ENCODE data around the gene BAMBI.

The BAMBI gene

DNA sequence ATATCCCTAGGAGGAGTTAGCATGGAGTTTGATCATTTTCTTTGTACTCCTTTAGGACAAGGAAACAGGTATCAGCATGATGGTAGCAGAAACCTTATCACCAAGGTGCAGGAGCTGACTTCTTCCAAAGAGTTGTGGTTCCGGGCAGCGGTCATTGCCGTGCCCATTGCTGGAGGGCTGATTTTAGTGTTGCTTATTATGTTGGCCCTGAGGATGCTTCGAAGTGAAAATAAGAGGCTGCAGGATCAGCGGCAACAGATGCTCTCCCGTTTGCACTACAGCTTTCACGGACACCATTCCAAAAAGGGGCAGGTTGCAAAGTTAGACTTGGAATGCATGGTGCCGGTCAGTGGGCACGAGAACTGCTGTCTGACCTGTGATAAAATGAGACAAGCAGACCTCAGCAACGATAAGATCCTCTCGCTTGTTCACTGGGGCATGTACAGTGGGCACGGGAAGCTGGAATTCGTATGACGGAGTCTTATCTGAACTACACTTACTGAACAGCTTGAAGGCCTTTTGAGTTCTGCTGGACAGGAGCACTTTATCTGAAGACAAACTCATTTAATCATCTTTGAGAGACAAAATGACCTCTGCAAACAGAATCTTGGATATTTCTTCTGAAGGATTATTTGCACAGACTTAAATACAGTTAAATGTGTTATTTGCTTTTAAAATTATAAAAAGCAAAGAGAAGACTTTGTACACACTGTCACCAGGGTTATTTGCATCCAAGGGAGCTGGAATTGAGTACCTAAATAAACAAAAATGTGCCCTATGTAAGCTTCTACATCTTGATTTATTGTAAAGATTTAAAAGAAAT is 4.8 kb downstream of the BAMBI start:
- TF ChIP-seq, protein P1, sequence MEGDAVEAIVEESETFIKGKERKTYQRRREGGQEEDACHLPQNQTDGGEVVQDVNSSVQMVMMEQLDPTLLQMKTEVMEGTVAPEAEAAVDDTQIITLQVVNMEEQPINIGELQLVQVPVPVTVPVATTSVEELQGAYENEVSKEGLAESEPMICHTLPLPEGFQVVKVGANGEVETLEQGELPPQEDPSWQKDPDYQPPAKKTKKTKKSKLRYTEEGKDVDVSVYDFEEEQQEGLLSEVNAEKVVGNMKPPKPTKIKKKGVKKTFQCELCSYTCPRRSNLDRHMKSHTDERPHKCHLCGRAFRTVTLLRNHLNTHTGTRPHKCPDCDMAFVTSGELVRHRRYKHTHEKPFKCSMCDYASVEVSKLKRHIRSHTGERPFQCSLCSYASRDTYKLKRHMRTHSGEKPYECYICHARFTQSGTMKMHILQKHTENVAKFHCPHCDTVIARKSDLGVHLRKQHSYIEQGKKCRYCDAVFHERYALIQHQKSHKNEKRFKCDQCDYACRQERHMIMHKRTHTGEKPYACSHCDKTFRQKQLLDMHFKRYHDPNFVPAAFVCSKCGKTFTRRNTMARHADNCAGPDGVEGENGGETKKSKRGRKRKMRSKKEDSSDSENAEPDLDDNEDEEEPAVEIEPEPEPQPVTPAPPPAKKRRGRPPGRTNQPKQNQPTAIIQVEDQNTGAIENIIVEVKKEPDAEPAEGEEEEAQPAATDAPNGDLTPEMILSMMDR (IDR thresholded peaks at IDR 0.05; ENCODE audit: low read depth, low read length, missing control alignments) = no peak
- no peak for DNase-seq (ENCODE audit: low read depth)

GRCh38 chr10:28684157-28684985 is 7.0 kb downstream of the BAMBI start:
- no peak for DNase-seq (ENCODE audit: low read depth)
- H3K4me3 ChIP-seq (ENCODE audit: low read depth, low read length) = no peak overlapping the region
- TF ChIP-seq, protein P1 (IDR thresholded peaks at IDR 0.05; ENCODE audit: low read depth, low read length, missing control alignments) = no peak

More for the DNA sequence above, 4.8 kb downstream of the BAMBI start:
- no peak overlapping the region for H3K4me3 ChIP-seq (ENCODE audit: low read depth, low read length)

- no peak overlapping the region for H3K4me3 ChIP-seq (ENCODE audit: low read depth, low read length)
- no peak for DNase-seq (ENCODE audit: low read depth)
- TF ChIP-seq, protein P1 (IDR thresholded peaks at IDR 0.05; ENCODE audit: low read depth, low read length, missing control alignments) = no peak
Measured at GRCh38 chr10:28684986-28685580, 7.8 kb downstream of the BAMBI start.

GRCh38 chr10:28685717-28686116 is 8.4 kb downstream of the BAMBI start:
- TF ChIP-seq, protein P1 (IDR thresholded peaks at IDR 0.05; ENCODE audit: low read depth, low read length, missing control alignments) = no peak
- DNase-seq (ENCODE audit: low read depth) = no peak
- H3K4me3 ChIP-seq (ENCODE audit: low read depth, low read length) = no peak overlapping the region

- DNase-seq (ENCODE audit: low read depth) = no peak
- TF ChIP-seq, protein P1 (IDR thresholded peaks at IDR 0.05; ENCODE audit: low read depth, low read length, missing control alignments) = no peak
- H3K4me3 ChIP-seq (ENCODE audit: low read depth, low read length) = no peak overlapping the region
Measured at GRCh38 chr10:28686835-28687682, 9.7 kb downstream of the BAMBI start.

GRCh38 chr10:28687683-28688001 is 10.3 kb downstream of the BAMBI start:
- DNase-seq (ENCODE audit: low read depth) = no peak
- TF ChIP-seq, protein P1 (IDR thresholded peaks at IDR 0.05; ENCODE audit: low read depth, low read length, missing control alignments) = no peak
- H3K4me3 ChIP-seq (ENCODE audit: low read depth, low read length) = no peak overlapping the region
